ENCODE measurements around the gene SPRR5. TPM values are rescaled to one million over a fixed set of nuclear protein-coding genes. Genes with fewer than 3 reads are reported as not detected.

Gene SPRR5
- total and polyA plus RNA-seq, 2 of the 4 experiments (the other 2 are of a cell fraction) = not detected

DNA sequence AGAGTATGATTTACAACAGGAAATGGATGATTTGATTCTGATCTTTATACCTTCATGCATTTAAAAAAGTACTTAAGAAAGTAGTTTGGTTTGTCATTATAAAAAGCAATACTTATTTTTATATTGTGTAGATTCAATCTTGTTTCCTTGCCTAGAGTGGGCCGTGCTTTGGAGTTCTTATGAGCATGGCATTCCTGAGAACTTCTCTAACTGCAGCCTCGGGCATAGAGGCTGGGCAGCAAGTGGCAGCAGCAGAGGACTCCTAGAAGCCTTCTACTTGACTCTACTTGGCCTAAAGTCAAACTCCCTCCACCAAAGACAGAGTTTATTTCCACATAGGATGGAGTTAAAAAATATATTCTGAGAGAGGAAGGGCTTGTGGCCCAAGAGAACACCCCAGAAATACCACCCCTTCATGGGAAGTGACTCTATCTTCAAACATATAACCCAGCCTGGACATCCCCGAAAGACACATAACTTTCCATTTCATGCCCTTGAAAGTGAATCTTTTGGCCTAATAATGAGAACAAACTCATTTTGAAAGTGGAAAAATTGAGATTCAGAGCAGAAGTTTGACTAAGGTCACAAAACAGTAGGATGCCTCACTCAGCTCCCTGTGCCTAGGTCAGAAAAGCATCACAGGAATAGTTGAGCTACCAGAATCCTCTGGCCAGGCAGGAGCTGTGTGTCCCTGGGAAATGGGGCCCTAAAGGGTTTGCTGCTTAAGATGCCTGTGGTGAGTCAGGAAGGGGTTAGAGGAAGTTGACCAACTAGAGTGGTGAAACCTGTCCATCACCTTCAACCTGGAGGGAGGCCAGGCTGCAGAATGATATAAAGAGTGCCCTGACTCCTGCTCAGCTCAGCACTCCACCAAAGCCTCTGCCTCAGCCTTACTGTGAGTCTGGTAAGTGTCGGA, 39.1 kb upstream of the SPRR5 start, which contains the start of gene IVL:
Gene IVL (plus strand): TSS at position 861 of the 916 bp plus-strand sequence. CDS start 1,252 bp downstream, outside the sequence.
- no peaks in the 10 kb centered on the region for H3K9me1 ChIP-seq (ENCODE audit: insufficient read depth, low read length)
- dilution Hi-C loops (cut with HindIII; ENCODE audit: low sequenced_read_pairs, unreplicated experiment) (no loop called here), intact Hi-C loops (cut with micrococcal nuclease) (no loop called here), in situ Hi-C loops (cut with MboI; ENCODE audit: low sequenced_read_pairs) (no loop called here)
- H4K20me1 ChIP-seq (ENCODE audit: insufficient read depth, low read length) = no peaks in the 10 kb centered on the region
- no peaks in the 10 kb centered on the region for H3K4me1 ChIP-seq (ENCODE audit: control insufficient read depth, insufficient read depth, low read length)
- TF ChIP-seq CEBPB (IDR thresholded peaks at IDR 0.05; ENCODE audit: low read depth, low read length) = no peak
- no peak for TF ChIP-seq CTCF (conservative IDR thresholded peaks at IDR 0.05; ENCODE audit: low read depth, low read length)
- TF ChIP-seq BHLHE40 (IDR thresholded peaks at IDR 0.05; ENCODE audit: low read depth, low read length) = no peak
- no peak for TF ChIP-seq CHD1 (IDR thresholded peaks at IDR 0.05; ENCODE audit: low read depth, low read length)
- no peak for TF ChIP-seq MXI1 (IDR thresholded peaks at IDR 0.05; ENCODE audit: borderline replicate concordance, low read depth, low read length)
- H4K8ac ChIP-seq (ENCODE audit: low read depth in 2 of 2, low read length in 2 of 2) = no peak within 1 kb of the TSS
- H2BK20ac ChIP-seq (ENCODE audit: low read depth, low read length) = no peak within 1 kb of the TSS
- ChIA-PET POLR2A (ENCODE audit: unreplicated experiment) (no interaction called here), CTCF (no interaction called here)
- no peak within 1 kb of the TSS for H2AK9ac ChIP-seq (replicated peaks; ENCODE audit: low read depth, low read length, poor library complexity)
- ATAC-seq (ENCODE audit: low read depth) = no peak
- H4K5ac ChIP-seq (ENCODE audit: low read depth, low read length) = no peak within 1 kb of the TSS
- no peak within 1 kb of the TSS for H2AK5ac ChIP-seq (ENCODE audit: low read depth, low read length)
- no peaks in the 10 kb centered on the region for H3K27me3 ChIP-seq (ENCODE audit: control insufficient read depth, insufficient read depth, low read length)
- BruUV-seq (replicated peaks) = no TSS peak
- H4K91ac ChIP-seq (ENCODE audit: insufficient read depth, low read depth, low read length) = no peak within 1 kb of the TSS
- no peak within 1 kb of the TSS for H3K4me2 ChIP-seq (ENCODE audit: low read depth, low read length)
- no peak within 1 kb of the TSS for H3K4ac ChIP-seq (ENCODE audit: low read depth, low read length)
- H2BK15ac ChIP-seq (ENCODE audit: low read depth, low read length) = no peak within 1 kb of the TSS
- H2BK5ac ChIP-seq (ENCODE audit: low read depth, low read length, poor library complexity, severe bottlenecking) = no peak within 1 kb of the TSS
- no peak within 1 kb of the TSS for H3K56ac ChIP-seq (ENCODE audit: extremely low read depth, insufficient read depth, low read length)
- no peak within 1 kb of the TSS for H3K23ac ChIP-seq (ENCODE audit: low read depth, low read length)
- H2BK120ac ChIP-seq (ENCODE audit: low read depth, low read length) = no peak within 1 kb of the TSS
- H3K27ac ChIP-seq (ENCODE audit: insufficient read depth, low read length) = no peak within 1 kb of the TSS
- no peak within 1 kb of the TSS for H3K14ac ChIP-seq (replicated peaks; ENCODE audit: low read depth, low read length)
- H2AFZ ChIP-seq (replicated peaks; ENCODE audit: low read length, poor library complexity) = no peak within 1 kb of the TSS
- H3K18ac ChIP-seq (ENCODE audit: low read depth, low read length) = no peak within 1 kb of the TSS
- H3K4me3 ChIP-seq (ENCODE audit: insufficient read depth, low read depth, low read length) = no peak within 1 kb of the TSS
- H3K9me3 ChIP-seq (ENCODE audit: control insufficient read depth, insufficient read depth, low read length) = no peaks in the 10 kb centered on the region
- DNase-seq = no peak
- no peaks in the 10 kb centered on the region for H3K79me1 ChIP-seq (ENCODE audit: low read depth in 1 of 2, low read length in 2 of 2)
- no peak within 1 kb of the TSS for H3K9ac ChIP-seq (ENCODE audit: low read depth, low read length)
- H3K36me3 ChIP-seq (ENCODE audit: control insufficient read depth, insufficient read depth, low read length) = no peaks in the 10 kb centered on the region
- no CpG with 5 or more reads among the region's 4 CpGs for WGBS, 2 experiments (ENCODE audit: extremely low coverage in 2 of 2, insufficient read length in 1 of 2)

All from IMR-90 (cell line).